GM15510 (cell line): ENCODE measurements around the gene TMEM14B.

ENCODE experiments used
- POLR2A ChIP-seq: IDR thresholded peaks from 3 replicates; pipeline ENCODE4 v1.6.1; 2011; ENCODE audit warnings: borderline replicate concordance; ENCODE audit not compliant: insufficient read length; ENCODE audit errors: extremely low read depth

Gene TMEM14B

DNA sequence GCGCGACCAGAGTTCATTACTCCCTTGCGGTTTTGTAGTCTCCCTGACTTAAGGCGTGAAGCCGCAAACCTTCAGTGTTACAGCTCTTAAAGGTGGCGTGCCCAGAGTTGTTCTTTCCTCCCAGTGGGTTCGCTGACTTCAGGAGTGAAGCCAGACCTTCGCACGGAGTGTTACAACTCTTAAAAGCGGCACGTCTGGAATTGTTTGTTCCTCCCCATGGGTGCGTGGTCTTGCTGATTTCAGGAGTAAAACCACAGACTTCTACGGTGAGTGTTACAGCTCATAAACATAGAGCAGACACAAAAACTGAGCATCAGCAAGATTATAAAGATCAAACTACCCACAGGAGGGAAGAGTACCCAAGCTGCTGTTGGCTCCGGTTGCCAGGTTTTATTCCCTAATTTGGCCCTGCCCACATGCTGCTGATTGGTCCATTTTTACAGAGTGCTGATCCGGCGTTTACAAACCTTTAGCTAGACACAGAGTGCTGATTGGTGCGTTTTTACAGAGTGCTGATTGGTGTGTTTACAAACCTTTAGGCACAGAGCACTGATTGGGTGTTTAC lies 14.4 kb upstream of the TMEM14B start:
- TF ChIP-seq POLR2A: no peak

DNA sequence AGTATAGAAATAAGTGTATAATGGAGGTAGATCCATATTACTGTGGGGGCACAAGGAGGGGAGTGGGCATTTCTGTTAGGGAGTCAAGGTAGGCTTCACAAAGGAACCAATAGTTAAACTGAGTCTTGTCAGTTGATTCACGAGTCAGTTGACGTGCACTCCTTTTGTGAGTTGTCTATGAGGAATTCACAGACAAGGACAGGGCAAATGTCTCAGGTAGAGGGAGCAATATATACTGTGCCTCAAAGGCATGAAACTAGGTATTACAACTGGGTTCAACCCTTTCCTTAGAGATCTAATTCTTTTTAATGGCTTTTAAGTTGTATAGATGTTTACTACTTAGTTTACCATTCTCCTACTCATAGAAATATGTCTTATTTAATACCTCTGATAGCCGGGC lies 13.7 kb upstream of the TMEM14B start:
- TF ChIP-seq POLR2A: no peak

DNA sequence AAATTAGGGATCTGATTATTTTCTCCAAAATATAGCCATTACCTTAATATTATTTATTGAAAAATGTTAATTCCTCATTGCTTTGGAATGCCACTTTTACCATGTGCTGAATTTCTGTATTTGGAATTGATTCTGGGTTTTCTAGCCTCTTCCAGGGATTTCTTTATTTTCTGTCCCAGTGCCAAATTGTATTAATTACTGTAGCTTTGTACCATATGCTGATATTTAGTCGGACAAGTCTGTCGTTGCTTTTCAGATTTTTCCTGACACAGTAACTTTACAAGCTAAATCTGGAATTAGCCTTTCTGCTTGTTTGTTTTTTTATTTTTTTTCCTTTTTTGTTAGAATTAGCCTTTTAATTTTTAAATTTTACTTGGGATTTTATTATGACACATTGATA lies 10.9 kb upstream of the TMEM14B start:
- no peak for TF ChIP-seq POLR2A

DNA sequence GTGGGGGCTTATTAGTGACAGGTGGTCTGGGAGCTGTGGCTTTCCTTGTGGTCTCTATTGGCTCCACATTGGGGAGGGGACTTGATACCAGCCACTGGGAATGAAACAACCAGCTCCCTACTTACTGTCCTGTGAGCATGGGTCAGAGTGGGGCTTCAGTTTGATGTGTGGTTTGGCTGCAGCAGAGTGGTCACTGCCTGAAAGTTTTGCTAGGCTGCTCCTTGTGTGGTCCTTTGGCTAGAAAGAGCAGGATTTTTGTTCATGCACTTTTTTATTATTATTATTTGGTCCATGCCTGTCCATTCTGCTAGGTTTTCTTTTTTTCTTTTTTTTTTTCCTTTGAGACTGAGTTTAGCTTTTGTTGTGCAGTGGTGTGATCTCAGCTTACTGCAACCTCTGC lies 7.5 kb upstream of the TMEM14B start:
- no peak for TF ChIP-seq POLR2A

DNA sequence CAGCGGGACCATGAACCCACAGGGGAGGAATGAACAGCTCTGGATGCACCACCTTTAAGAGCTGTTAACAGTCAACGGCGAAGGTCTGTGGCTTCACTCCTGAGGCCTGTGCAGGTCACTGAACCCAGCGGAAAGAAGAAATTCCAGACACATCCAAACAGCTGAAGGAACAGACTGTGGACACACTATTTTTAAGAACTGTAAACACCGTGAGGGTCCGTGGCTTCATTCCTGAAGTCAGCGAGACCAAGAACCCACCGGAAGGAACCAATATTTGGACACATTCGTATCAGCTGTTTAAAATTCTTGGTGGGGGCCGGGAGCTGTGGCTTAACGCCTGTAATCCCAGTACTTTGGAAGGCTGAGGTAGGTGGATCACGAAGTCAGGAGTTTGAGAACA lies 5.4 kb upstream of the TMEM14B start:
- no peak for TF ChIP-seq POLR2A

DNA sequence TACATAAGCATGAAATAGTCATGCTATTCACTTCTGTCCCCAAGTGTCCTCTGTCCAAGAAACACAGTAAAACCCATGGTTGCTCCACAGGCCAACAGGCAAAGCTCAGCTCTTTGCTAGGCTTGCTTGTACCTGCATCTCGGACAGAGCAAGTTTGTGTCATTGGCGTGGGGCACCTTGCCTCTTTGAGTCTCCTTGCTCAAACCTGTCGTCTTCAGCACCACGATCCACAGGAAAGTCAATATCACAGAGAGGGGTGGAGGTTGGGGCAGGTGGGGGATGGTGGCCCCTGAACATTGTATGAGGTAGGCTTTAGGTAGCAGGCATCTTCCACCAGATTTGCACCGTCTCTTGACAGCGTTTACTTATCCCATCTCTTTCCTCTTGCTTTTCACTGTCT lies 4.1 kb upstream of the TMEM14B start:
- no peak for TF ChIP-seq POLR2A

DNA sequence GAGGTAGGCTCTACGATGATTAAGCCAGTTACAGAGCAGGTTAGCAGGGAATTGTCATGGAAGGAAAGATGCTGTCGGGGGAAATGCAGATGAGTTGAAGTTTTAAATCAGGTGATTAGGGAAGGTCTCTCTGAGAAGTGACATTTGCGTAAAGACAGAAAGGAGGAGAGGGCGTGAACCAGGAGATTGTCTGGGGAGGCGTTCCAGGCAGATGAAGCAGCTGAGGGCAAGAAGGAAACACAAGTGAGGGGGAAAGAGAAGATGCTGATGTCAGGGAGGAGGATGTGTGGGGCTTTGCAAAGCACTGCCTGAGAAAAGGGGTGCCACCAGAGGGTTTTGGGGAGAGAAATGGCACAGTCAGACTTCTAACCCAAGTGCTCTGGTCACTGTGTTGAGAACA lies 2.5 kb upstream of the TMEM14B start:
- TF ChIP-seq POLR2A: no peak

DNA sequence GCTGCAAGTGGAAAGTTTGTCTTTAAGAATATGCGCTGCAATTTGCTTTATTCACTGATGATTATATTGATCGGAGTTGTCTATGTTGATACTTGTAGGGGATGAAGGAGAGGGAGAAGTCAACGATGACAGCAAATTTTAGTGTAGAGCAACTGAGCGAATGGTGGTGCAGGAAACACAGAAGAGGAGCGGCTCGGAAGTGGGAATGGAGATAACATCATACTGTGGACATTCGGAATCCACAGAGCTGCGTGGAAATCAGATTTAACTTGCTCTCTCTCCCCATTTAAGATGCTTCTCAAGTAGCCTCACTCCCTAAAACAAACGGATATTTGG lies 722 bp upstream of the TMEM14B start:
- no peak for TF ChIP-seq POLR2A

DNA sequence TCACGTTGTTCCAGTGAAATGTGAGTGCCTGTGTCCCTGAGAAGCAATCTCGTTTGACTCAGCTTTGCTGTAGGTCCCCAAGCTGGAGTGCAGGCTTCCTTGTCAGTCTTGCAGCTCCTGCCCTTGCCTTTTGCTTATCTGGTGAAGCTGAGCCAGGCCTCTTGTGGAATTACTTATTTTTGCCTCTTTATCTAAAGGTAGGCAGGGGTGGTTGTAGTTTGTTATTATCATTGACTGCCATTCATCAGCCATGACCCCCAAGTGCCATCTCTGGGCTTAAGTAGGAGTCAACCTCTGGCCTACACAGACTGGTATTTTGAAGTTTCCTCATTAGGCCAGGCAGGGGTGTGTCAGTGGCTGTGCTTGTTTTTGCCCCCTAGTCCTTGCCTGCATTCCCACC lies 2.1 kb downstream of the TMEM14B start:
- TF ChIP-seq POLR2A: no peak

DNA sequence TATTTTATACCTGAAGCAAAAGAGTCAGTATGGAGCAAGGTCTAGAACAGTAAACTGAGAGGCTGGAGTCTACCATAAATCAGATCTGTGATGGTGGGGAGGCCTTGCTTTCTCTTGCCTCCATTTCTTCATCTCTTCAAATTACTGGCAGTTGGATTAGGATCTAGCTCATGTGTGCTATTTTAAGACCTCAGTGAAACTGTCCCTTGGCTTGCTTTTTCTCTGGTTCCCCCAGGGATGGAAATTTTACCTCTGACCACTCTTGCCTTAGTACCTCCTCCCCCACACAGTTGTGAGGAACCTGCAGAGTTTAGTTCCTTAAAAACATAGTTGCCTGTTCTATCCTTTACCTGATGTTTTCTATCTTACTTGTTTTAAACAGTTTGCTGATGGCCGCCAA lies 8.5 kb downstream of the TMEM14B start:
- no peak for TF ChIP-seq POLR2A

DNA sequence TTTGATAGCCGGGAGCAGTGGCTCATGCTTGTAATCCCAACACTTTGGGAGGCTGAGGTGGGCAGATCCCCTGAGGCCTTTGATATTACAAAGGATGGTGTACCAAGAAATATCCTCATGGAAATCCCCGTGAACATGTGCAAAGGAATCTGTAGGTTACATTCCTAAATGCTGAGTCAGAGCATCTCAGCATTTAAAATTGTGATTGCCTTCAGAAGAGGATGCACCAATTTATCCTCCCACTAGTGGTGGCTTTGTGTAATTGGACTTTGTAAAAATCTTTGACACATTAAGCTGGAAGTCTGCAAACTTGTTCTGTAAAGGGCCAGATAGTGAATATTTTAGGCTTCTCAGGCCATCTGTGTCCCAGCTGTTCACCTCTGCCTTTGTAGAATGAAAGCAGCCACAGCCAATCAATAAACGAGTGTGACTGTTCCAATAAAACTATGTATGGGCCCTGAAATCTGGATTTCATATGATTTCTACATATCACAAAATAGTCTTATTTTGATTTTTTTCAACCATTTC lies 11.8 kb downstream of the TMEM14B start:
- TF ChIP-seq POLR2A: no peak

DNA sequence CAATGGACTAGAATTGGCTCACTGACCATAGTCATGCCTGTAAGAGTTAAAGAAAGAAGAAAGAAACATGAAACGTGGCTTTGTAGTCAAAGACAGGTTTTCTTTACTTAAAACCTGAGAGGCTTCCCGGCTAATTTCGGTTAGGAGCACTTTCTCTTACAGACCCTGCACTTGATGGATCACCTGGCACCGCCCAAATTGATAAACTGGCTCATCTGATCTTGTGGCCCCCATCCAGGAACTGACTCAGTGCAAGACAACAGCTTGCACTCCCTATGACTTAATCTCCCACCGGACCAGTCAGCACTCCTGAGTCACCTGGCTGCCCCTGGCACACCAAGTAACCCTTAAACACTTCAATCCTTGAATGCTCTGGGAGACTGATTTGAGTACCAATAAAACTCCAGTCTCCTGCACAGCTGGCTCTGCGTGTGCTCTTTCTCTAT lies 12.3 kb downstream of the TMEM14B start:
- TF ChIP-seq POLR2A: no peak

DNA sequence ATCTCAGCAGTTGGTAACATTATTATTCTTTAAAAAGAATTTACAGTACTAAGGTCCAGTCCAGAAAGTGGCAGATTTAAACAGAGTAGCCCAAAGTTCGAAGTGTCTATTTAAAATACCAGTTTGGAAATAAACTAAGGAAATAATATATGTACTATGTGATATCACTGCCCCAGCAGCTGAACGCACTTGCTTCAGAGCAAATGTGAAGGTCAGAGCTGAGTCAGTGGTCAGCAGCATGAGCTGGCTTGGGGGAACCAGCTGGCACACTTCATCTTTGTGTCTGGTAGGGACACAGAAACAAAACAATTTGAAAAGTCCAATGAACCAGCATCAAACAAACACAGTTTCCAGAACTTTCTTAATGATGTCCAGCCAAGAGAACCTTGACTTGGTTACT lies 15.4 kb downstream of the TMEM14B start:
- TF ChIP-seq POLR2A: no peak

DNA sequence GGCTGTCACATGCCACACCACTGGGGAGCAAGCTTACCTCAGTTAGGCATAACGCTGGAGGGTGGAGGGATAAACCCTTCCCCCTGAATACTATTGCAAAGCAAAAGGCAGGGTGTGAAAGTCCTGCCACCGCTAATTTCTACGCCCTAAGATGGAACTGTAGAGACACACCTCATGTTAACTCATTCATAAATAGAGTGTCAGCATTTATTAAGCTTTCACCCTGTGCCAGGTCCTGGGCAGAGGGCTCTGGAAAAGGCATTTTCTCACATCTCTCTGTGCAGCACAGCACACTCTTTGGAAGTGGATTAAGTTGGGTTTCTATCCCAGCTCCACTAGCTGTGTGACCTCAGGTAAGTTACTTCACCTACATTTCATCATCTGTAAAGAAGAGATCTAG lies 21.8 kb downstream of the TMEM14B start:
- no peak for TF ChIP-seq POLR2A

DNA sequence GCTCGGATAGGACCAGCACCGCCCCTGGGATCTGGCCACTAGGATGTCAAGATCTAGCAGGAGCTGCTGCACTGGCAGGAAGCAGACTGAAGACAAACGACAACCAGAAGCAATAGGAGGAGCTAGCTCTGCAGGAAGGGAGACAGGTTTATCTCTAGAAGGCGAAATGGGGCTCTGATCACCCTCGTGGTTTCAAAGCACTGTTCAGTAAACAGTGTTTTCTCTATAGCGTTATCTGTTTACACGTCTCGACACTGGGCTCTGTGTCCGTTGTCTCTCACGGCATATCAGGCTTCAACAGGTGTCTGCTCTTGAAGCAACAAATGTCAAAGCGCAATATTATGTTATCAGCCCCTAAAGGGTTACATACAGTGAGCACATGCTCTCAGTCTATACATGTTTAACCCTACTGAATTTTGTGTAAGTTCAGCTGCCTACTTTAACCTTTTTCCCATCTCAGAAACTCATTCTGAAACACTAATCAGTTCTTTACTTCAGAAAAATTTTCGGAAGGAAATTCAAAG lies 23.8 kb downstream of the TMEM14B start:
- no peak for TF ChIP-seq POLR2A

DNA sequence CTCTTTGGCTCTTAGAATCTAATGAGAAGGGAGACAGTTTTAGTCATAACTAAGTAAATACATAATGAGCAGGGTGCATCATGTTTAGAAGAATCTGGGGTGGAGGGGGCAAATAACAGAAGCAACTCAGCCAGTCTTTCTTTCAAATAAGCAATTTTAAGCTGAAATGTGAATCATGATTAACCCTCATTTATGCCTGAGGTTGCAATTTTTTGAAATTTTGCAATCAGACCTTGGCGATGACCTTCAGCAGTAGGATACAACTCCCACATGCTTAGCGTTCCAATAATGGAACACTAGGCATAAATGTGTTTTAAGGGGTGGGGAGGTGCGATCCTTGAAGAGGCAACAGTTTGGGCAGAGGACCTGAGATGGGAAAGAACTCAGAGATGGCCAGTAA lies 30.6 kb downstream of the TMEM14B start:
- no peak for TF ChIP-seq POLR2A

DNA sequence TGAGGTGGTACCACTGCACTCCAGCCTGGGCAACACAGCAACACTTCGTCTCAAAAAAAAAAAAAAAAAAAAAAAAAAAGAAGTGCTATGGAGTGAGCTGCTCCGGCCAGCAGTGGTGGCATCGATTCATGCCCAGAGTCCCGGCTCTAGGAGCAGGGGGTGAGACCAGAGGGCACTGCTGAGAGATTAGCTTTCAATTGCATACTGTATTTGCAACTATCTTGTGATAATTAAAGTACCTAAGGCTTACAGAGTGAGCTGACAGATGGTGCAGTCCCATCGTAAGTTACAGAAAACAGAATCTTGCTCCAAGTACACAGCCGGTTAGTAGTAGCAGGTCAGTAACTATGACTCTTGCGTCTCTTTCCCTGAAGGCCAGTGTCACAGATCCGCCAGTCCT lies 31.5 kb downstream of the TMEM14B start:
- TF ChIP-seq POLR2A: no peak
